Neuron (in vitro differentiated cells): ENCODE data around the gene NT5C1A.

Source experiments
- H2AFZ ChIP-seq: one replicate; pipeline ENCODE4 v1.6.1; 2013; ENCODE audit warnings: low read depth, mild to moderate bottlenecking, inconsistent platforms, low read length, moderate library complexity
- H3K27me3 ChIP-seq: one replicate; pipeline ENCODE4 v1.6.1; 2013; ENCODE audit warnings: low read length; ENCODE audit not compliant: insufficient read depth
- H3K36me3 ChIP-seq: one replicate; pipeline ENCODE4 v1.6.1; 2013; ENCODE audit warnings: low read length; ENCODE audit not compliant: insufficient read depth
- H3K4me1 ChIP-seq: one replicate; pipeline ENCODE4 v1.6.1; 2013; ENCODE audit warnings: low read length; ENCODE audit not compliant: insufficient read depth
- H3K4me3 ChIP-seq: 2 replicates; pipeline ENCODE4 v1.5.1; 2013; ENCODE audit warnings: mild to moderate bottlenecking, low read length, moderate library complexity
- H3K9me3 ChIP-seq: one replicate; pipeline ENCODE4 v1.6.1; 2013; ENCODE audit warnings: low read length

Gene NT5C1A

GRCh38 chr1:39698568-39698967, 26.7 kb upstream of the NT5C1A start:
- H3K9me3 ChIP-seq = no peaks in the 10 kb centered on the region
- H3K36me3 ChIP-seq = no peaks in the 10 kb centered on the region
- H3K4me1 ChIP-seq = peaks cover 14% of the 10 kb centered on the region
- H3K27me3 ChIP-seq = peaks cover 8% of the 10 kb centered on the region
- H2AFZ ChIP-seq = no peak overlapping the region
- no peak overlapping the region for H3K4me3 ChIP-seq

GRCh38 chr1:39696448-39696847, 24.5 kb upstream of the NT5C1A start:
- Histone ChIP-seq H3K4me3 (no peak overlapping the region), H3K27me3 (peaks cover 19% of the 10 kb centered on the region), H3K36me3 (no peaks in the 10 kb centered on the region), H2AFZ (no peak overlapping the region), H3K4me1 (peaks cover 15% of the 10 kb centered on the region), H3K9me3 (no peaks in the 10 kb centered on the region)

- no peaks in the 10 kb centered on the region for H3K36me3 ChIP-seq
- peaks cover 22% of the 10 kb centered on the region for H3K27me3 ChIP-seq
- H3K9me3 ChIP-seq = no peaks in the 10 kb centered on the region
These were observed 23.1 kb upstream of the NT5C1A start for GRCh38 chr1:39695016-39695415.

GRCh38 chr1:39694026-39694425, 22.1 kb upstream of the NT5C1A start:
- Histone ChIP-seq H2AFZ (no peak overlapping the region), H3K9me3 (no peaks in the 10 kb centered on the region), H3K4me3 (no peak overlapping the region), H3K27me3 (peaks cover 21% of the 10 kb centered on the region), H3K36me3 (no peaks in the 10 kb centered on the region), H3K4me1 (peaks cover 30% of the 10 kb centered on the region)

More at GRCh38 chr1:39695016-39695415, 23.1 kb upstream of the NT5C1A start:
- no peak overlapping the region for H3K4me3 ChIP-seq
- no peak overlapping the region for H2AFZ ChIP-seq
- peaks cover 20% of the 10 kb centered on the region for H3K4me1 ChIP-seq

GRCh38 chr1:39692152-39693074, 20.5 kb upstream of the NT5C1A start:
- peak overlapping the region; percentile 47 for H3K4me3 ChIP-seq
- peak overlapping the region; percentile 68 for H2AFZ ChIP-seq
- no peaks in the 10 kb centered on the region for H3K9me3 ChIP-seq
- H3K4me1 ChIP-seq = peaks cover 30% of the 10 kb centered on the region
- peaks cover 29% of the 10 kb centered on the region for H3K27me3 ChIP-seq
- H3K36me3 ChIP-seq = no peaks in the 10 kb centered on the region

- Histone ChIP-seq H3K4me1 (peaks cover 30% of the 10 kb centered on the region), H2AFZ (peak within 1 kb of the TSS; percentile 68), H3K36me3 (no peaks in the 10 kb centered on the region), H3K9me3 (no peaks in the 10 kb centered on the region), H3K4me3 (peak within 1 kb of the TSS; percentile 47), H3K27me3 (peaks cover 35% of the 10 kb centered on the region)
These were observed 19.7 kb upstream of the NT5C1A start, which contains the start of gene HPCAL4 for GRCh38 chr1:39691383-39692151. HPCAL4 (minus strand) TSS chr1:39691433; CDS start chr1:39684603, 6,830 bp downstream.

- H3K4me3 ChIP-seq = peak overlapping the region; percentile 47
- no peaks in the 10 kb centered on the region for H3K36me3 ChIP-seq
- peaks cover 30% of the 10 kb centered on the region for H3K4me1 ChIP-seq
- peak overlapping the region; percentile 68 for H2AFZ ChIP-seq
- H3K27me3 ChIP-seq = peaks cover 35% of the 10 kb centered on the region
- no peaks in the 10 kb centered on the region for H3K9me3 ChIP-seq
These were observed 19.0 kb upstream of the NT5C1A start for GRCh38 chr1:39690794-39691382.

- H3K4me1 ChIP-seq = peaks cover 30% of the 10 kb centered on the region
- H2AFZ ChIP-seq = no peak overlapping the region
- no peaks in the 10 kb centered on the region for H3K36me3 ChIP-seq
- no peaks in the 10 kb centered on the region for H3K9me3 ChIP-seq
- H3K4me3 ChIP-seq = no peak overlapping the region
- H3K27me3 ChIP-seq = peaks cover 35% of the 10 kb centered on the region
These were observed 18.3 kb upstream of the NT5C1A start for GRCh38 chr1:39690225-39690624.

GRCh38 chr1:39689635-39690034, 17.7 kb upstream of the NT5C1A start:
- Histone ChIP-seq H3K36me3 (no peaks in the 10 kb centered on the region), H3K9me3 (no peaks in the 10 kb centered on the region), H3K27me3 (peaks cover 35% of the 10 kb centered on the region), H3K4me3 (no peak overlapping the region), H3K4me1 (peaks cover 30% of the 10 kb centered on the region), H2AFZ (no peak overlapping the region)

GRCh38 chr1:39689214-39689613, 17.3 kb upstream of the NT5C1A start:
- Histone ChIP-seq H3K27me3 (peaks cover 32% of the 10 kb centered on the region), H3K4me1 (peaks cover 30% of the 10 kb centered on the region), H3K36me3 (no peaks in the 10 kb centered on the region), H3K4me3 (no peak overlapping the region), H2AFZ (no peak overlapping the region), H3K9me3 (no peaks in the 10 kb centered on the region)

- H3K4me1 ChIP-seq = peaks cover 30% of the 10 kb centered on the region
- no peak overlapping the region for H2AFZ ChIP-seq
- H3K9me3 ChIP-seq = no peaks in the 10 kb centered on the region
- peaks cover 30% of the 10 kb centered on the region for H3K27me3 ChIP-seq
- no peak overlapping the region for H3K4me3 ChIP-seq
- no peaks in the 10 kb centered on the region for H3K36me3 ChIP-seq
These were observed 16.8 kb upstream of the NT5C1A start for GRCh38 chr1:39688706-39689105.

- peaks cover 22% of the 10 kb centered on the region for H3K27me3 ChIP-seq
- H3K9me3 ChIP-seq = no peaks in the 10 kb centered on the region
- peaks cover 28% of the 10 kb centered on the region for H3K4me1 ChIP-seq
- no peaks in the 10 kb centered on the region for H3K36me3 ChIP-seq
- H2AFZ ChIP-seq = no peak overlapping the region
- H3K4me3 ChIP-seq = no peak overlapping the region
These were observed 15.3 kb upstream of the NT5C1A start for GRCh38 chr1:39687243-39687642.

- Histone ChIP-seq H3K4me1 (peaks cover 11% of the 10 kb centered on the region), H3K36me3 (no peaks in the 10 kb centered on the region), H3K9me3 (no peaks in the 10 kb centered on the region), H3K4me3 (no peak overlapping the region), H2AFZ (no peak overlapping the region), H3K27me3 (peaks cover 20% of the 10 kb centered on the region)
These were observed 13.2 kb upstream of the NT5C1A start for GRCh38 chr1:39685071-39685470.
